Measurements from ENCODE around the gene KSR1.

DNA sequence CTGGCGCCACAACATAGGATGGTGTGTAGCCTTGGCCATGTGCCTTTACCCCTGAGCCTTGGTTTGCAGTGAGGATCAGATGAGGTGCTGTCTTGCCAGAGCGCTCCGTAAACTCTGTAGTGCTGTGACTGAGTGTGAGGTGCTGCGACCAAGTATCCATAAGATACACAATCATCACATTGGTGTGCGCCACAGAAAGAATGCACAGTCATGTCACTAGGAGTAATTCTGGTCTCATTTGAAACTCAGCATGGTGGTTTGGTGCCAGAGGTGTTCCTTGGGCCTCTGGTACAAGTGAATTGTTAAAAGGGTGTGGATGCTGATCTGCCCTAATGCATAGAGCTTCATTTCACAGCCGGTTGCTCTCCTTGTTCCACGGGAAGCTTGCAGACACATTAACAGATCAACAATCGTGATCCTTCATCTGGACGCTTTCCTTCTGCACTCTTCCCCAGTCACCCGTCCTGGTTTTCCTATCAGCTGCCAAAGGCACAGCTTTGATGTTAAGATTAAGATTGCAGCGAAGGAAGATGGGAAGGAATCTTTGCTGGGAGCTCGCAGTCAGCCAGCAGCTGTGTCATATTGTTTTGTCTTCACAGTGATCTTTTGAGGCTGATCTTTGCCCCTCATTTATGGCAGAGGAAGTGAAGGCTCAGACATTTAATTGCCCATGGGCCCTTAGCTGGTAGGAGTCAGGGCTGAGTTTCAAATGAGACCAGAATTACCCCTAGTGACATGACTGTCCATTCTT is 79.1 kb downstream of the KSR1 start:
- TF ChIP-seq, protein P1, sequence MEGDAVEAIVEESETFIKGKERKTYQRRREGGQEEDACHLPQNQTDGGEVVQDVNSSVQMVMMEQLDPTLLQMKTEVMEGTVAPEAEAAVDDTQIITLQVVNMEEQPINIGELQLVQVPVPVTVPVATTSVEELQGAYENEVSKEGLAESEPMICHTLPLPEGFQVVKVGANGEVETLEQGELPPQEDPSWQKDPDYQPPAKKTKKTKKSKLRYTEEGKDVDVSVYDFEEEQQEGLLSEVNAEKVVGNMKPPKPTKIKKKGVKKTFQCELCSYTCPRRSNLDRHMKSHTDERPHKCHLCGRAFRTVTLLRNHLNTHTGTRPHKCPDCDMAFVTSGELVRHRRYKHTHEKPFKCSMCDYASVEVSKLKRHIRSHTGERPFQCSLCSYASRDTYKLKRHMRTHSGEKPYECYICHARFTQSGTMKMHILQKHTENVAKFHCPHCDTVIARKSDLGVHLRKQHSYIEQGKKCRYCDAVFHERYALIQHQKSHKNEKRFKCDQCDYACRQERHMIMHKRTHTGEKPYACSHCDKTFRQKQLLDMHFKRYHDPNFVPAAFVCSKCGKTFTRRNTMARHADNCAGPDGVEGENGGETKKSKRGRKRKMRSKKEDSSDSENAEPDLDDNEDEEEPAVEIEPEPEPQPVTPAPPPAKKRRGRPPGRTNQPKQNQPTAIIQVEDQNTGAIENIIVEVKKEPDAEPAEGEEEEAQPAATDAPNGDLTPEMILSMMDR (IDR thresholded peaks at IDR 0.05) = no peak
- TF ChIP-seq EP300 (IDR thresholded peaks at IDR 0.05) (no peak), POLR2A (IDR thresholded peaks at IDR 0.05) (no peak), POLR2AphosphoS5 (IDR thresholded peaks at IDR 0.05) (no peak)
